ENCODE measurements around the gene MAPK13.
A peak's percentile ranks its signal among the peaks of the same experiment; 100 is the strongest.
"Not testable (repeated sequence)": the region's sequence is repeated elsewhere in the genome, so short reads cannot be mapped to it uniquely, and the experiment has no call there.

Gene MAPK13

GRCh38 chr6:36128073-36128472 is 2.2 kb upstream of the MAPK13 start:
- H3K4me3 ChIP-seq (replicated peaks in 1 of 2; ENCODE audit: low read depth in 2 of 2, low read length in 2 of 2), result no peak overlapping the region
- TF ChIP-seq, protein P1, sequence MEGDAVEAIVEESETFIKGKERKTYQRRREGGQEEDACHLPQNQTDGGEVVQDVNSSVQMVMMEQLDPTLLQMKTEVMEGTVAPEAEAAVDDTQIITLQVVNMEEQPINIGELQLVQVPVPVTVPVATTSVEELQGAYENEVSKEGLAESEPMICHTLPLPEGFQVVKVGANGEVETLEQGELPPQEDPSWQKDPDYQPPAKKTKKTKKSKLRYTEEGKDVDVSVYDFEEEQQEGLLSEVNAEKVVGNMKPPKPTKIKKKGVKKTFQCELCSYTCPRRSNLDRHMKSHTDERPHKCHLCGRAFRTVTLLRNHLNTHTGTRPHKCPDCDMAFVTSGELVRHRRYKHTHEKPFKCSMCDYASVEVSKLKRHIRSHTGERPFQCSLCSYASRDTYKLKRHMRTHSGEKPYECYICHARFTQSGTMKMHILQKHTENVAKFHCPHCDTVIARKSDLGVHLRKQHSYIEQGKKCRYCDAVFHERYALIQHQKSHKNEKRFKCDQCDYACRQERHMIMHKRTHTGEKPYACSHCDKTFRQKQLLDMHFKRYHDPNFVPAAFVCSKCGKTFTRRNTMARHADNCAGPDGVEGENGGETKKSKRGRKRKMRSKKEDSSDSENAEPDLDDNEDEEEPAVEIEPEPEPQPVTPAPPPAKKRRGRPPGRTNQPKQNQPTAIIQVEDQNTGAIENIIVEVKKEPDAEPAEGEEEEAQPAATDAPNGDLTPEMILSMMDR (IDR thresholded peaks at IDR 0.05; ENCODE audit: low read depth, low read length), result no peak
- no peak for DNase-seq (ENCODE audit: low read depth in 2 of 2)

GRCh38 chr6:36128793-36129192 is 1.5 kb upstream of the MAPK13 start:
- TF ChIP-seq, protein P1 (IDR thresholded peaks at IDR 0.05; ENCODE audit: low read depth, low read length), result no peak
- no peak for DNase-seq (ENCODE audit: low read depth in 2 of 2)

DNA sequence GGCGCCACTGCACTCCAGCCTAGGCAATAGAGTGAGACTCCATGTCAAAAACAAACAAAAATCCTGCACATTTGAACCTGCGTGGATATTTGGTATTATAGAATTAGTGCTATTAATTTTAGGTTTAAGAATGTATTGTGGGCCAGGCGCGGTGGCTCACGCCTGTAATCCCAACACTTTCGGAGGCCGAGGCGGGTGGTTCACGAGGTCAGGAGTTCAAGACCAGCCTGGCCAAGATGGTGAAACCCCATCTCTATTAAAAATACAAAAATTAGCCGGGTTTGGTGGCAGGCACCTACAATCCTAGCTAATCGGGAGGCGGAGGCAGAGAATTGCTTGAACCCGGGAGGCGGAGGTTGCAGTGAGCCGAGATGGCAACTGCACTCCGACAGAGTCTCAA is 979 bp upstream of the MAPK13 start:
- H3K4me3 ChIP-seq (replicated peaks in 1 of 2; ENCODE audit: low read depth in 2 of 2, low read length in 2 of 2); DNase-seq (ENCODE audit: low read depth in 2 of 2): not testable (repeated sequence)

More at GRCh38 chr6:36128793-36129192, 1.5 kb upstream of the MAPK13 start:
- H3K4me3 ChIP-seq (replicated peaks in 1 of 2; ENCODE audit: low read depth in 2 of 2, low read length in 2 of 2), result no peak overlapping the region

GRCh38 chr6:36130667-36131510 is 576 bp downstream of the MAPK13 start:
- peak overlapping the region; percentile 37 to 45 for H3K4me3 ChIP-seq (replicated peaks in 1 of 2; ENCODE audit: low read depth in 2 of 2, low read length in 2 of 2)
- TF ChIP-seq, protein P1 (IDR thresholded peaks at IDR 0.05; ENCODE audit: low read depth, low read length), result no peak
- peak; percentile 28 to 36 for DNase-seq (ENCODE audit: low read depth in 2 of 2)

- TF ChIP-seq, protein P1 (IDR thresholded peaks at IDR 0.05; ENCODE audit: low read depth, low read length), result no peak
- H3K4me3 ChIP-seq (replicated peaks in 1 of 2; ENCODE audit: low read depth in 2 of 2, low read length in 2 of 2), result peak overlapping the region in 1 of 2 donors; percentile 45
- peak; percentile 67 to 85 for DNase-seq (ENCODE audit: low read depth in 2 of 2)
Measured at GRCh38 chr6:36131511-36132245, 1.4 kb downstream of the MAPK13 start.

DNA sequence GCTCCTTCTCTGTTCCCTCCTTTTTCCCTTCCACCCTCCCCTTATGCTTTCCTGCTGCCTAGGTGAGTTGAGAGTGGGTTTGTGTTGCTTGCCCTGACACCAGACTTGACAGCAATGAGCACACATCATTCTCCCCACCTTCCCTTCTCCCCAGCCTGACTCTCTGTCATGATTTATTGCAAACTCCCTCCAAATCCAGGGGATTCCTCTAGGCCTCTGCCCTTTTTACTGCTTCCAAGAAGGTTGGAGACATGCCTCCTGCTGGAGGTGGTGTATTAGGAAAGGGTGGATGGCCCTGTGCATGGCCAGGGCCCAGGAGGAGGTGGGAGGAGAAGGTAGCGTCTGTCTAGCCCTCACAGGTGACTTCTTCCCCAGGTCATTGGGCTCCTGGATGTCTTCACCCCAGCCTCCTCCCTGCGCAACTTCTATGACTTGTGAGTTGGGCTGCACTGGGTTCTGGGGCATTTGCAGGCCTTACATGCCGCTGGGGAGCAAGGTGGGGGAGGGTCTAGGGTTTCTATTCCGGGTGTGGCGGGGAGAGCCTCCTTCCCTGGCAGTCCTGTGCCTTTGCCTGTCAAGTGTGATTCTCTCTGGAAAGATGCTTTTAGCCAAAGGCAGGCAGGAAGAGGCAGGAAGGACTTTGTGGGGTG is 2.1 kb downstream of the MAPK13 start:
- H3K4me3 ChIP-seq (replicated peaks in 1 of 2; ENCODE audit: low read depth in 2 of 2, low read length in 2 of 2), result no peak overlapping the region
- TF ChIP-seq, protein P1 (IDR thresholded peaks at IDR 0.05; ENCODE audit: low read depth, low read length), result no peak
- DNase-seq (ENCODE audit: low read depth in 2 of 2), result peak in 1 of 2 donors; percentile 27

GRCh38 chr6:36133148-36133547 is 2.8 kb downstream of the MAPK13 start:
- DNase-seq (ENCODE audit: low read depth in 2 of 2), result no peak
- TF ChIP-seq, protein P1 (IDR thresholded peaks at IDR 0.05; ENCODE audit: low read depth, low read length), result no peak
- H3K4me3 ChIP-seq (replicated peaks in 1 of 2; ENCODE audit: low read depth in 2 of 2, low read length in 2 of 2), result no peak overlapping the region

Data from cardiac fibroblast (primary cell).